ENCODE measurements around the gene MRGPRD. TPM values are rescaled to one million over a fixed set of nuclear protein-coding genes. Genes with fewer than 3 reads are reported as not detected.
A peak's percentile ranks its signal among the peaks of the same experiment; 100 is the strongest.

Gene MRGPRD
- total and polyA plus RNA-seq, 10 of the 15 experiments (the other 5 are each of a cell fraction or from before 2014, with no cell fraction given): not detected

DNA sequence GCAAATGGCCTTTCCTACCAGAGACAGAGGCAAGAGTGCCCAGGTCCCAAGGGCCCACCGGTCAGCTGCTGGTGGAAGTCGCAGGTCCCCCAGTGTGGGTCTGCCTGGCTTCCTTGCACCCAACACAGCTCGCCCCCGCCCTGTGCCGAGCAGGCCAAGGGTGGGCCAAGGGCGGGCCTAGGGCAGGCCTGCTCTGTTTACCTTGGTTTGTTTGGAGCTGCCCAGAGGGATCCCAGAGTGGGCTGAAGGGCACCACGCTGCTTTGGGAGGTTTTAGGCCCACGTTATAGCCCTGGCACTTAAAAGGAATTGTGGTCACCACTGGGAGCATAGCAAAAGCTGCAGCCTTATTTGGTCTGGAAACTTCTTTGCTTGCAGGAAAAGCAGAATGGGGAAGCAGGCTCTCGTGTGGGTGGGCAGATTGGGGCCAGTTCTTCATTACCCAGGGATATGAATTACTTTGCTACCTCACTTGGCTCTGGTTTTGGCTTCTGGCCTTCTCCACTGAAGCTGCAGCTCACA lies 38.0 kb downstream of the MRGPRD start (continued):
- TF ChIP-seq RB1 (IDR thresholded peaks at IDR 0.05; ENCODE audit: borderline replicate concordance): no peak
- TF ChIP-seq NRF1 (conservative IDR thresholded peaks at IDR 0.05; ENCODE audit: low read depth, low read length): no peak
- TF ChIP-seq, protein P1, sequence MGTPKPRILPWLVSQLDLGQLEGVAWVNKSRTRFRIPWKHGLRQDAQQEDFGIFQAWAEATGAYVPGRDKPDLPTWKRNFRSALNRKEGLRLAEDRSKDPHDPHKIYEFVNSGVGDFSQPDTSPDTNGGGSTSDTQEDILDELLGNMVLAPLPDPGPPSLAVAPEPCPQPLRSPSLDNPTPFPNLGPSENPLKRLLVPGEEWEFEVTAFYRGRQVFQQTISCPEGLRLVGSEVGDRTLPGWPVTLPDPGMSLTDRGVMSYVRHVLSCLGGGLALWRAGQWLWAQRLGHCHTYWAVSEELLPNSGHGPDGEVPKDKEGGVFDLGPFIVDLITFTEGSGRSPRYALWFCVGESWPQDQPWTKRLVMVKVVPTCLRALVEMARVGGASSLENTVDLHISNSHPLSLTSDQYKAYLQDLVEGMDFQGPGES (IDR thresholded peaks at IDR 0.05): no peak
- TF ChIP-seq, protein P2, sequence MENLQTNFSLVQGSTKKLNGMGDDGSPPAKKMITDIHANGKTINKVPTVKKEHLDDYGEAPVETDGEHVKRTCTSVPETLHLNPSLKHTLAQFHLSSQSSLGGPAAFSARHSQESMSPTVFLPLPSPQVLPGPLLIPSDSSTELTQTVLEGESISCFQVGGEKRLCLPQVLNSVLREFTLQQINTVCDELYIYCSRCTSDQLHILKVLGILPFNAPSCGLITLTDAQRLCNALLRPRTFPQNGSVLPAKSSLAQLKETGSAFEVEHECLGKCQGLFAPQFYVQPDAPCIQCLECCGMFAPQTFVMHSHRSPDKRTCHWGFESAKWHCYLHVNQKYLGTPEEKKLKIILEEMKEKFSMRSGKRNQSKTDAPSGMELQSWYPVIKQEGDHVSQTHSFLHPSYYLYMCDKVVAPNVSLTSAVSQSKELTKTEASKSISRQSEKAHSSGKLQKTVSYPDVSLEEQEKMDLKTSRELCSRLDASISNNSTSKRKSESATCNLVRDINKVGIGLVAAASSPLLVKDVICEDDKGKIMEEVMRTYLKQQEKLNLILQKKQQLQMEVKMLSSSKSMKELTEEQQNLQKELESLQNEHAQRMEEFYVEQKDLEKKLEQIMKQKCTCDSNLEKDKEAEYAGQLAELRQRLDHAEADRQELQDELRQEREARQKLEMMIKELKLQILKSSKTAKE (IDR thresholded peaks at IDR 0.05; ENCODE audit: low read depth, poor library complexity, severe bottlenecking): no peak
- 0 out of 2 replicates have a peak, but pooled peaks have one; percentile 9 for TF ChIP-seq IRF4 (IDR thresholded peaks at IDR 0.05; ENCODE audit: low read depth, low read length)
- TF ChIP-seq, protein P3, sequence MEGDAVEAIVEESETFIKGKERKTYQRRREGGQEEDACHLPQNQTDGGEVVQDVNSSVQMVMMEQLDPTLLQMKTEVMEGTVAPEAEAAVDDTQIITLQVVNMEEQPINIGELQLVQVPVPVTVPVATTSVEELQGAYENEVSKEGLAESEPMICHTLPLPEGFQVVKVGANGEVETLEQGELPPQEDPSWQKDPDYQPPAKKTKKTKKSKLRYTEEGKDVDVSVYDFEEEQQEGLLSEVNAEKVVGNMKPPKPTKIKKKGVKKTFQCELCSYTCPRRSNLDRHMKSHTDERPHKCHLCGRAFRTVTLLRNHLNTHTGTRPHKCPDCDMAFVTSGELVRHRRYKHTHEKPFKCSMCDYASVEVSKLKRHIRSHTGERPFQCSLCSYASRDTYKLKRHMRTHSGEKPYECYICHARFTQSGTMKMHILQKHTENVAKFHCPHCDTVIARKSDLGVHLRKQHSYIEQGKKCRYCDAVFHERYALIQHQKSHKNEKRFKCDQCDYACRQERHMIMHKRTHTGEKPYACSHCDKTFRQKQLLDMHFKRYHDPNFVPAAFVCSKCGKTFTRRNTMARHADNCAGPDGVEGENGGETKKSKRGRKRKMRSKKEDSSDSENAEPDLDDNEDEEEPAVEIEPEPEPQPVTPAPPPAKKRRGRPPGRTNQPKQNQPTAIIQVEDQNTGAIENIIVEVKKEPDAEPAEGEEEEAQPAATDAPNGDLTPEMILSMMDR (IDR thresholded peaks at IDR 0.05 in 2 of 3, conservative IDR thresholded peaks at IDR 0.05 in 1 of 3; ENCODE audit: control insufficient read depth in 2 of 3, extremely low read depth in 1 of 3, insufficient read depth in 1 of 3, low read depth in 3 of 3, low read length in 3 of 3): no peak
- TF ChIP-seq KDM1A (IDR thresholded peaks at IDR 0.05; ENCODE audit: borderline replicate concordance): no peak
- no peak for TF ChIP-seq TAF1 (IDR thresholded peaks at IDR 0.05; ENCODE audit: borderline replicate concordance, low read depth, low read length)
- TF ChIP-seq ZSCAN29 (IDR thresholded peaks at IDR 0.05): no peak
- TF ChIP-seq IKZF1 (conservative IDR thresholded peaks at IDR 0.05): peak; percentile 23; the same call in 1 of the 2 replicates
- TF ChIP-seq FOXM1 (IDR thresholded peaks at IDR 0.05; ENCODE audit: low read depth, low read length): no peak
- TF ChIP-seq HDAC2 (IDR thresholded peaks at IDR 0.05): no peak
- no peak for TF ChIP-seq LARP7 (IDR thresholded peaks at IDR 0.05)
- TF ChIP-seq SPI1 (IDR thresholded peaks at IDR 0.05; ENCODE audit: borderline replicate concordance, insufficient read depth, low read depth, low read length): peak; percentile 78; the same call in 1 of the 2 replicates
- no peak for TF ChIP-seq CBX5 (IDR thresholded peaks at IDR 0.05; ENCODE audit: low read depth)
- peak in 1 of 2 experiments; percentile 64; a peak in 1 of 4 replicates for TF ChIP-seq SRF (IDR thresholded peaks at IDR 0.05; ENCODE audit: low read depth in 2 of 2, low read length in 2 of 2)
- TF ChIP-seq MXI1 (IDR thresholded peaks at IDR 0.05; ENCODE audit: low read depth, low read length): no peak
- TF ChIP-seq TCF12 (IDR thresholded peaks at IDR 0.05; ENCODE audit: low read depth, low read length): no peak

Data from GM12878 (cell line).